Stimulated activated CD8-positive, alpha-beta memory T cell treated with anti-CD3 and anti-CD28 coated beads, Interleukin-2, amount 100 ng/mL, for 1 hour (primary cell): Measurements from ENCODE around the gene CRAT.

Experiments used
- DNase-seq, 2 donors: peaks; one replicate each; pipeline ENCODE4 v3.0.0-alpha.2; 2020; ENCODE audit warnings: low read depth in 2 of 2

CRAT gene

GRCh38 chr9:129110740-129111527, at the start of gene CRAT, which contains the start of gene PTPA:
CRAT (minus strand) TSS chr9:129110793; CDS start chr9:129110509, 284 bp downstream.
PTPA (plus strand) TSS chr9:129111415; CDS start chr9:129111601, 186 bp downstream.
- DNase-seq: peak; percentile 92 to 95

GRCh38 chr9:129156163-129156562, 45.6 kb upstream of the CRAT start:
- no peak for DNase-seq

- no peak for DNase-seq
These were observed 44.4 kb upstream of the CRAT start for GRCh38 chr9:129154866-129155477.

- no peak for DNase-seq
These were observed 40.9 kb upstream of the CRAT start for GRCh38 chr9:129151469-129151868.

- no peak for DNase-seq
These were observed 40.1 kb upstream of the CRAT start for GRCh38 chr9:129150672-129151211.

GRCh38 chr9:129150122-129150521, 39.5 kb upstream of the CRAT start:
- no peak for DNase-seq

- no peak for DNase-seq
These were observed 38.8 kb upstream of the CRAT start for GRCh38 chr9:129149442-129149841.

GRCh38 chr9:129148463-129149204, 38.0 kb upstream of the CRAT start:
- no peak for DNase-seq

GRCh38 chr9:129146441-129146941, 35.9 kb upstream of the CRAT start:
- DNase-seq: no peak

GRCh38 chr9:129145841-129146292, 35.3 kb upstream of the CRAT start:
- DNase-seq: no peak

GRCh38 chr9:129145316-129145715, 34.7 kb upstream of the CRAT start:
- no peak for DNase-seq

GRCh38 chr9:129143031-129143927, 32.7 kb upstream of the CRAT start:
- peak; percentile 35 to 55 for DNase-seq

- no peak for DNase-seq
These were observed 31.7 kb upstream of the CRAT start for GRCh38 chr9:129142138-129142935.

GRCh38 chr9:129141066-129142041, 30.8 kb upstream of the CRAT start:
- peak in 1 of 2 donors; percentile 26 for DNase-seq

- no peak for DNase-seq
These were observed 29.9 kb upstream of the CRAT start for GRCh38 chr9:129140397-129141065.

- peak; percentile 59 to 65 for DNase-seq
These were observed 29.4 kb upstream of the CRAT start for GRCh38 chr9:129139993-129140396.

GRCh38 chr9:129139233-129139992, 28.8 kb upstream of the CRAT start:
- DNase-seq: peak; percentile 20 to 50
